ENCODE data around the gene ASAP2.

GRCh38 chr2:9423100-9423921 lies 216.7 kb downstream of the ASAP2 start, which contains the start of the genes CPSF3 and ITGB1BP1:
- TF ChIP-seq CTCF (IDR thresholded peaks at IDR 0.05; ENCODE audit: poor library complexity, severe bottlenecking): peak; percentile 10
- TF ChIP-seq RAD21 (conservative IDR thresholded peaks at IDR 0.05): peak; percentile 39
- TF ChIP-seq EZH2 (IDR thresholded peaks at IDR 0.05; ENCODE audit: borderline replicate concordance, insufficient read depth, low read length, poor library complexity, severe bottlenecking): no peak
- peak; percentile 83 for TF ChIP-seq POLR2AphosphoS5 (IDR thresholded peaks at IDR 0.05)
- TF ChIP-seq REST (IDR thresholded peaks at IDR 0.05; ENCODE audit: borderline replicate concordance): peak; percentile 41
- TF ChIP-seq EP300 (conservative IDR thresholded peaks at IDR 0.05; ENCODE audit: poor library complexity, severe bottlenecking): no peak
- TF ChIP-seq MXI1 (conservative IDR thresholded peaks at IDR 0.05; ENCODE audit: poor library complexity, severe bottlenecking): peak; percentile 75
- no peak for TF ChIP-seq SMC3 (conservative IDR thresholded peaks at IDR 0.05; ENCODE audit: poor library complexity)
